Activated CD4-positive, alpha-beta T cell treated with anti-CD3 and anti-CD28 coated beads, Interleukin-2, amount 50 U/mL, for 16 hours (primary cell): ENCODE results near the gene SLC15A3.

Source experiments
- DNase-seq: peaks from one replicate; pipeline ENCODE4 v3.0.0-alpha.2; 2020

The SLC15A3 gene

DNA sequence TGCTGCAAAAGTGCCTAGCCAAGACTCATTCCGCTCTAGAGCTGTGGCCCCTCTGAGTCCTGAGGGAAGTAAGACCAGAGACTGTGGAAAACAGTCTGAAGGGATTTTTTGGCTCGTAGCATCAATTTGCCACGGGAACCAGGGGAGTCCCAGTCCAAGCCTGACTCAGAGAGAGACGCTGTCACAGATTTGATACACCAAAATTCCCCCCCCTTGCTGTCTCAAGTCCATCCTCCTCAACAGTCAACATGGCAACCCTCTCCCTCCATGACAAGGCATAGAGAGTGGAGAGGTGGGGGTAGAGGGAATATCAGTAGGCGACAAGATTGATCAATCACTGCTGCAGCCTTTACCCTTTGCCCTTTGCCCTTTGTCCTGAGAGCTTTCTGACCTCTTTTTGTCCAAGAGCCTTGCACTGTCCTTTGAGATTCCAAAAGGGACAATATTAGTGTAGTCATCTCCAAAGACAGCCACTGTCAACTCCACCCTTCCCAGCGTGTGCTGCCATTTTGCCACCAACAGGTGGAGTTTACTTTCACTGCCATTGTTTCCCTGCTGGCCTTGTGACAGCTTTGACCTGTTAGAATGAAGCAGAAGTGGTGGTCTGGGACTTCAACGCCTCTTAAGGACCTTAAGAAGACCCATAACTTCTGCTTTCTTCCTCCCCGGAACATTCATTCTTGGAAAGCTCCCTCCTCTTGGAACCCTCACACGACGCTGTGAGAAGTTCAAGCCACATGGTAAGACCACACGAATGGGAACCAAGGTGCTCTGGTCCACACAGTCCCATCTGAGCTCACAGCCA is 7.3 kb downstream of the SLC15A3 start:
- no peak for DNase-seq

DNA sequence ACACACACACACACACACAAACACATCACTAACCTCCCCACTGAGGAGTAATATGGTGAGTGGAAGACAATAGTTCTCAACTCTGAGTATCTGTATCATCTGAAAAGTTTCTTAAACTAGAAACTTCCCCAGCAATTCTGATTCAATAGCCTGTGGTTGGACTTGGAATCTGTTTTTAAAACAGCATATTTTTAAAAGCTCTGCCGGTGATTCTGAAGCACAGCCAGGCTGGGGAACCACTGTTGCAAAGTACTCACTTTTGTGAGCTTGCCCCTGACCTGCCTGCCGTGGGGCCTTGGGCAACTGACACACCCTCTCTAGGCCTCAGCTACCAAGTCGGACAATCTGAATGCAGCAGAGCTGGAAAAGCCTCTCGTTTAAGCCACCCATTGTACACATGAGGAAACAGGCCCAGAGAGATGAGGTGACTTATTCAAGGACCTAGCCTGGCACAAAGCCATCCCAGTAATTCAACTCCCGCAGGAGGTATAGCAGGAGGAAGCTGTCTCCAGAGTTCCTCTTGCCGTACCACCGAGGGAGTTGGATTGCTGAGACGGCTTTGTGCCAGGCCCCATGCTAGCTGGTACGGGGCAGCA is 8.9 kb downstream of the SLC15A3 start:
- no peak for DNase-seq

- DNase-seq, result no peak
Measured at GRCh38 chr11:60942219-60942618, 9.8 kb downstream of the SLC15A3 start.

DNA sequence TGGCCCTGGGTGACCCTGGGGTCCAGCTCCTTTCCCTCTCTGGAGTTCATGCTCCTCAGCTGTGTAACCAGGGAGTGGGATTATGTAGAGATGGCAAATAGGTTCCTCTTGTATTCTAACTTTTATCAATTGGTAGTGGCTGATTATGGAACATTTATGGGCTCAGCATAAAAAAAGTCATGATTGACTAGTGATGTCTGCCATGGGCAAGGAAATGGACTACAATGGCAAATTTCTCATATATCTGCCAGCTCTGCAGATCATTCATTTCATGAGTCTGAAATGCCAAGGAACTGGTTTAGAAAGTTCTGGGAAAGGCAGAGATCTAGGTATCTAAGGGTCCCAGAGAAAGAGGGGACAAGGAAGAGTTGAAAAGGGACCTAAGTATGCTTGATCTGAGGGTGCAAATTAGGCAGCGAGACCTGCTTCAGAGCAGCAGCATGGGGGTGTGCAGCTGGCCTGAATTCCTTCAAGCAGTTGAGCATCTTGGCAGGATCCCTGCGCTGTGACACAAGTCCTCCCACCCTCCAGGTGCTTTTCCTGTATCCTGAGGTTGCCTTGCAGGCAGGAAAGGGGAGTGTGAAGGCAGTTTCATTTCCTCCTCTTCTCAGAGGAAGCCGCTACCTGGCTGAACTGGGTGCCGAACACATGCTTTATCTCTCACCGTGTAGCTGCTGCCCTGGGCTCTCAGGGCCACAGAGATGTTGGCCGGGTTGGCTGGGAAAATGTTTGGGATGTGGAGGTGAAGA is 10.4 kb downstream of the SLC15A3 start:
- DNase-seq, result no peak

DNA sequence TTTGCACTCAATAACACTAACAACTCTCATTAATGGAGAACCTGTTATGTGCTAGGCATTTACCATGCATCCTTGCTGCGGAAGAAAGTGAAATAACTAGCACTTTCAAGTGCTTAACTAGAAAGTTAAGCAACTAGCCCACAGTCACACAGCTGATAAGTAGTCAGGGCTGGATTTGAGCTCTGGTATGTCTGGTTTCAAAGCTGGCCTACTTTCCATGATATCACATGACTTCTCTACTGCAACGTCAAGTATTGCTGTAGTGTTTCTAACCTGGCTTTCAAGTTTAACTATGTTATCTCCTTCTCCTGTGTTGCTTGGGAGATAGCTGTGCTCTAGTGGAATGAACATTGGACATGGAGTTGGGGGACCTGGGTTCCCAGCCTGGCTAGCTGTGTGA is 12.1 kb downstream of the SLC15A3 start:
- no peak for DNase-seq

DNA sequence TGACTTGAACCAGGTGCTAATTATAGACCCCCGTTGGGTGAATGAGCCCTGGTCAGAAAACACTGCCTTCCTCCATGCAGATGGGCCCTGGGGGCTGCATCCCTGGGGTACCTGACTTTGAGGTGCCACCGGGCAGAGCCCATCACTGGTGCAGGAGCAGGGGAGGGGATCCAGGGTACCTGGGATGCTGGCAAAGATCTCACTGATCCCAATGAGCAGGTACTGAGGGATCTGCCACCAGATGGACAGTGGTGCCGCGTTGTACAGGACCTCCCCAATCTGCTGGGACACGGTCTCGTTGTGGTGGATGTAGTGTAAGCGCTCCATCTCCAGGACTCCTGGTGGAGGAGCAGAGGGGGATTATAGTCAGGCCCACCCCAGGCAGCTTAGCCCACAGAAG is 12.7 kb downstream of the SLC15A3 start:
- no peak for DNase-seq

- DNase-seq, result no peak
Measured at GRCh38 chr11:60938500-60938899, 13.5 kb downstream of the SLC15A3 start.

- no peak for DNase-seq
Measured at GRCh38 chr11:60937811-60938210, 14.2 kb downstream of the SLC15A3 start.

- DNase-seq, result no peak
Measured at GRCh38 chr11:60937144-60937527, 14.8 kb downstream of the SLC15A3 start.

GRCh38 chr11:60936467-60937143 is 15.4 kb downstream of the SLC15A3 start:
- no peak for DNase-seq

- no peak for DNase-seq
Measured at GRCh38 chr11:60935676-60936442, 16.1 kb downstream of the SLC15A3 start.

- DNase-seq, result no peak
Measured at GRCh38 chr11:60934790-60935605, 17.0 kb downstream of the SLC15A3 start.

DNA sequence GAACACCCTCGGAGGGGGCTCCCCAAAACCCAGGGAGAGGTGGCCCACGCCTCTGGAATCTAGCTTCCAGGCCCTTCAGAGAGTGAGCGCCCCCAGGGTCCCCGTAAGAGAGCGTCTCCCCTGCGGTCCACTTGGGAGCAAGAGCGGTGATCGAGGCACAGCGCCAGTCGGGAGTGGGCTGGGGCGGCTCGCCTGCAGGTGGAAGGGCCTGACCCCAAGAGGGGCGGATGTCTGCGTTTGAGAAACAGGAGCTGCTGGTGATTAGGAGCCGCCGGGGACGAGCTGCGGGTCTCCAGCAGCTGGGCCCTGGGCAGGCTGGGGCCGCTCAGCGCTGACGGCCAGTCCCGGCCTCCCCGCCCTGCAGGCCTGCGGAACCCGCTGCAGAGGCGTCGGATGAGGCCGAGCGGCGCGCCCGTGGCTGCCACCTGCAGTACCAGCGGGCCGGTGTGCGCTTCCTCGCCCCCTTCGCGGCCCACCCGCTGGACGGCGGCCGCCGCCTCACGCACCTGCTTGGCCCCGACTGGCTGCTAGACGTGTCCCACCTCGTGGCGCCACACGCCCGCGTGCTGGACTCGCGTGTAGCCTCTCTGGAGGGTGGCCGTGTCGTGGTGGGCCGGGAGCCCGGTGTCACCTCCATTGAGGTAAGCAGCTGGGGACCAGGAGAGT is 17.7 kb downstream of the SLC15A3 start:
- no peak for DNase-seq

DNA sequence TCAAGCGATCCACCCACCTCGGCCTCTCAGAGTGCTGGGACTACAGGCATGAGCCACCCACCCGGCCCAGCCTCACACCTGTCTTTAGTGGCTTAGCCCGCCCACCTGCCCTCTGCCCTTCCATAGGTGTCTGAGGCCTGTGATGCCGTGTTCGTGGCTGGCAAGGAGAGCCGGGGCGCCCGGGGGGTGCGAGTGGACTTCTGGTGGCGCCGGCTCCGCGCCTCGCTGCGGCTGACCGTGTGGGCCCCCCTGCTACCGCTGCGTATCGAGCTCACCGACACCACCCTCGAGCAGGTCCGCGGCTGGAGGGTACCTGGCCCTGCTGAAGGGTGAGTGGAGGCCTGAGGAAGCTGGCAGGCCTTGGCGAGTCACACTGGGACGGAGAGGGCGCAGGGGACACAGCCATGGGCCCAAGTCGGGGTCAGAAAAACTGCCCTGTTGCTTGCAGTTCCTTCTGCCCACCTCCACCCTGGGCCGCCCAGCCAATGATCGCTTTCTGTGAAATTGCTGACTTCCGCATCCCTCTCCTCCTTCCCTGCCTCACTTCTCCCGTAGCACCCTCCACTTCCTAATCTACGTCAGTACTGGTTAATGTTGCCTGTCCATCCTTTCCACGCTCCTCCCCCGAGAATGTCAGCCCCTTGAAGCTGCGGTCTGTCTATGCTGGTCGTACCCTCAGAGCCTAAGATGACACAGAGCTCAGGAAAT is 18.4 kb downstream of the SLC15A3 start:
- DNase-seq, result no peak

GRCh38 chr11:60932605-60933356 is 19.2 kb downstream of the SLC15A3 start:
- DNase-seq, result no peak

DNA sequence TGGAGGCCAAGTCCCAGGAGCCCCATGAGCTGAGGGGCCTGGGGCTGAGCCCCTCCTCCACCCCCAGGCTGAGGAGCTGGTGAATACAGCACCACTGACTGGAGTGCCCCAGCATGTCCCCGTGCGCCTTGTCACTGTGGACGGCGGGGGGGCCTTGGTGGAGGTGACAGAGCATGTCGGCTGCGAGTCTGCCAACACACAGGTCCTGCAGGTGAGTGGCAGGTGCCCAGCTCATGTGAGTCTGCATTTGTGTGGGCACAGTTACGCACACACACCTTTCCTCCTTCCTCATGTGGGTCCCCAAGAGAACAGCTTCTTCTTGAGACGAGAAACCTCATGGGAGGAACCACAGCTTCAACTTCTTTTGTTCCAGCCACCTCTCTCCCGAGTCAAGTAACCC is 20.1 kb downstream of the SLC15A3 start:
- DNase-seq, result no peak

DNA sequence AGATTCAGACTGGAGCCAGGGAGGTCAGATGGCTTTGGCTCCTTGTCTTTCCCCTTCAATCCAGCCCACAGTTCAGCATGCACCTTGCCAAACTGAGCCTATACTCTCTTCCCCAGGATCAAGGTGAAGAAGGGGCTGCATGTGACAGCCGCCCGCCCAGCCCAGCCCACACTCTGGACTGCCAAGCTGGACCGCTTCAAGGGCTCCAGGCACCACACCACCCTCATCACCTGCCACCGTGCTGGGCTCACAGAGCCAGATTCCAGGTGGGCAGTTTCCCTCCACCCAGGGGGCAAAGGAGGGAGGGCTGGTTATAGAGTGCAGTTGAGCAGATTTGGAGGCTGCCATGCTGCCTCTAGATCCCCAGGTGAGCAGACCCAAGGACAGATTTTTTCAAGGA is 21.6 kb downstream of the SLC15A3 start:
- DNase-seq, result no peak

DNA sequence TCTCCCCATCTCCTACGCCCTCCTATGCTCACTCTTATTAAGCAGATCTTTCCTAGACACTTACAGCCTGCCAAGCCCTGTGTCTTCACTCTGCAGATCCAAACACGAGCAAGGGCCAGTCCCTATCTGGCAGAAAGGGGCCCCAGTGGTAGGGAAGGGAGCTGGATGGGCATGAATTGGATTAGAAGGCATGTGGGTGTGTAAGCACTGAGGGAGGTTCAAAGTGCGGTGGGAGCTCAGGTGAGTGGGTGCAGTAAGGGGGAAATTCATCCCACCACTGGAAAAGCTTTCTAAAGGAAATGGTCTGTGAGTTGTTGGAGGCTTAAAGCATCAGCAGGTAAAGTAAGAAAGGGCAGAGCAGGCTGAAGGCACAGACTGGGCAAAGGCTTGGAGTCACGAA is 22.2 kb downstream of the SLC15A3 start:
- no peak for DNase-seq

DNA sequence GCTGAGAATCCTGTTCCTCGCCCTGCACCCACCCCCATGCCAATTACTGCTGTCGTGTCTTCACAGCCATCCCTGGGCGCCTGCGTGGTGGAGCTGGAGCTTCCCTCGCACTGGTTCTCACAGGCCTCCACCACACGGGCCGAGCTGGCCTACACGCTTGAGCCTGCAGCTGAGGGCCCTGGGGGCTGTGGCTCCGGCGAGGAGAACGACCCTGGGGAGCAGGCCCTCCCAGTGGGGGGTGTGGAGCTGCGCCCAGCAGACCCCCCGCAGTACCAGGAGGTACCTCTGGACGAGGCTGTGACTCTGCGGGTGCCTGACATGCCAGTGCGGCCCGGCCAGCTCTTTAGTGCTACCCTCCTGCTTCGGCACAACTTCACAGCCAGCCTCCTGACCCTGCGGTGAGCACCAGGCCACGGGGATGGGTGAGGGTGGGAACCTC is 23.4 kb downstream of the SLC15A3 start:
- DNase-seq, result no peak

- no peak for DNase-seq
Measured at GRCh38 chr11:60927600-60927999, 24.4 kb downstream of the SLC15A3 start.
